ENCODE data around the gene GALNT1.

GALNT1 gene

GRCh38 chr18:35609236-35609635 is 27.7 kb downstream of the GALNT1 start:
- TF ChIP-seq, protein P1, sequence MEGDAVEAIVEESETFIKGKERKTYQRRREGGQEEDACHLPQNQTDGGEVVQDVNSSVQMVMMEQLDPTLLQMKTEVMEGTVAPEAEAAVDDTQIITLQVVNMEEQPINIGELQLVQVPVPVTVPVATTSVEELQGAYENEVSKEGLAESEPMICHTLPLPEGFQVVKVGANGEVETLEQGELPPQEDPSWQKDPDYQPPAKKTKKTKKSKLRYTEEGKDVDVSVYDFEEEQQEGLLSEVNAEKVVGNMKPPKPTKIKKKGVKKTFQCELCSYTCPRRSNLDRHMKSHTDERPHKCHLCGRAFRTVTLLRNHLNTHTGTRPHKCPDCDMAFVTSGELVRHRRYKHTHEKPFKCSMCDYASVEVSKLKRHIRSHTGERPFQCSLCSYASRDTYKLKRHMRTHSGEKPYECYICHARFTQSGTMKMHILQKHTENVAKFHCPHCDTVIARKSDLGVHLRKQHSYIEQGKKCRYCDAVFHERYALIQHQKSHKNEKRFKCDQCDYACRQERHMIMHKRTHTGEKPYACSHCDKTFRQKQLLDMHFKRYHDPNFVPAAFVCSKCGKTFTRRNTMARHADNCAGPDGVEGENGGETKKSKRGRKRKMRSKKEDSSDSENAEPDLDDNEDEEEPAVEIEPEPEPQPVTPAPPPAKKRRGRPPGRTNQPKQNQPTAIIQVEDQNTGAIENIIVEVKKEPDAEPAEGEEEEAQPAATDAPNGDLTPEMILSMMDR (IDR thresholded peaks at IDR 0.05; ENCODE audit: low read depth, low read length): no peak
- no peak overlapping the region for H3K4me3 ChIP-seq (ENCODE audit: low read depth, low read length)

- H3K4me3 ChIP-seq (ENCODE audit: low read depth, low read length): no peak overlapping the region
- TF ChIP-seq, protein P1 (IDR thresholded peaks at IDR 0.05; ENCODE audit: low read depth, low read length): no peak
These were observed 28.5 kb downstream of the GALNT1 start for GRCh38 chr18:35610089-35610488.

GRCh38 chr18:35610724-35611123 is 29.2 kb downstream of the GALNT1 start:
- TF ChIP-seq, protein P1 (IDR thresholded peaks at IDR 0.05; ENCODE audit: low read depth, low read length): no peak
- no peak overlapping the region for H3K4me3 ChIP-seq (ENCODE audit: low read depth, low read length)

DNA sequence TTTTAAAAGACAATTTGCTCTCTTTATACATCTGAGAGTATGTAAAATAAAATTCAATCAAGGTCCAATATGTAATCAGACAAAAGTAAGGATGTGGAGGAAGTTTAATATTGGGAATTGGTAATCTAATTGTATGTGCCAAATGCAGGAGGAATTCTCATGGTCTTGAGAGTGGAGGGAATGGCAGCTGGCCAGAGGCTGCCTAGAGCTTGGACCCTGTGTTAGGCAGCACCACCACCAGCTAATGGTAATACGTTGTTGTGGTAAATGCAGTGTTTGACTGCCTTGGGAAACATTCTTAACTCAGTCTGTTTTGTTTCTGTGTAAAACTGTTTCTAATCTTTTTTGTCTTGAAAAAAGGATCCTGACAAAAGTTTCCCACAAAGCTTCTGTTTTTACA is 30.0 kb downstream of the GALNT1 start:
- TF ChIP-seq, protein P1 (IDR thresholded peaks at IDR 0.05; ENCODE audit: low read depth, low read length): no peak
- H3K4me3 ChIP-seq (ENCODE audit: low read depth, low read length): no peak overlapping the region

GRCh38 chr18:35616074-35616473 is 34.5 kb downstream of the GALNT1 start:
- no peak overlapping the region for H3K4me3 ChIP-seq (ENCODE audit: low read depth, low read length)
- TF ChIP-seq, protein P1 (IDR thresholded peaks at IDR 0.05; ENCODE audit: low read depth, low read length): no peak

DNA sequence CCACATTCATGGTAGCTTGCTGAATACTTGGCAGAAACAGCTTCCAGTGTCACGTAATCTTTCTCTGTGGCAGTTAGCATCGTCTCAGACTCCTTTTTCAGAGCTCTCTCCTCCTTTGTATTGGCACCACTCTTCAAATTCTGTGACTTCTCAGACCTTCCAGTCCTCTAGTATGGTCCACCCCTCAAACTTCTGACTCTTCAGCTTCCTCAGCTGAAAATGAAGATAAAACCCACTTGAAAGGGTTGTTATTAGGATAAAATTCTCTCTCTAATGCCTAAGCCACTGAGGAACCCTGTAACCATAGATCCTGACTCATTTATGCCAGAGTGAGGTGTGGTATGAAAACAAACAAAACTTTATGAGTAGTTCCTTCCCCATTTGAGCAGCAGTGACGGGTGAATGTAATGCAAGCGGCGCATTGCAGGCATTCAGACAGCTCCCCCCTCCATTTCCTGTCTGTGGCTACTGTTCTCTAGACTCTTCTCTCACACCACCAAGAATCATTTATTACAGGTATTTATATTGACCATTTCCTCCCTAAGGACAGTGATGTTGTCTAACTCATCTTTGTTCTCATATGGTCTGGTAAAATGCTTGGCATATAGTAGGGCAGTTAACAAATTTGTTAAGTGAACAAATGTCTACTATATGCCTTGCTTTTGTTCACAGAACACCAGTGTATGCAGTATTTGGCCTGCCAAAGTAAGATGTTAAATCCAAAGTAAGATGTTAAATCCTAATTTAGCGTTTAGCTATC is 35.3 kb downstream of the GALNT1 start:
- TF ChIP-seq, protein P1 (IDR thresholded peaks at IDR 0.05; ENCODE audit: low read depth, low read length): no peak
- no peak overlapping the region for H3K4me3 ChIP-seq (ENCODE audit: low read depth, low read length)

DNA sequence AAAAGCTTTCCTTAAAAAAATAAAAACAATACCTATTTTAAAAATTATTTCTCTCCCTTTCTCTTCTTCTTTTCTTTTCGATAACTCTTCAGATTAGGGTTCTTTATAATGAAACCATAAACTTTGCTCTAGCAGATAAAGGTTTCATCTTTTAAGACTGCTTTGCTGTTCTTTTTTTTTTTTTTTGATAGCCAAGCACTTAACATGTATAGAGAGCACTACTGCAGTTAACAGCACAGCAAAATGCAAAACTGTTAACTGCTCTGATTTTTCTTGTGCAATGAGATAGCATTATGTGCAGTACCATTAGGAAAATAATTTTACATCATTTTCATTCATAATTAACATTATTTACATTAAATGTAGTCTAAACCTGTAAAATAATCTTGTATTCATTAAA is 36.3 kb downstream of the GALNT1 start:
- TF ChIP-seq, protein P1 (IDR thresholded peaks at IDR 0.05; ENCODE audit: low read depth, low read length): no peak
- no peak overlapping the region for H3K4me3 ChIP-seq (ENCODE audit: low read depth, low read length)
